CD4-positive, alpha-beta T cell (primary cell): ENCODE results near the gene TAS1R3. TPM values are rescaled to one million over a fixed set of nuclear protein-coding genes. Genes with fewer than 3 reads are reported as not detected.

ENCODE experiments used
- ATAC-seq: fragments of 200-7000 bp; cut with Tn5 transposase; one replicate; pipeline ENCODE4 v1.10.0; 2022; ENCODE audit warnings: mild to moderate bottlenecking; ENCODE audit not compliant: poor library complexity
- CTCF ChIA-PET: fragments of 350-600 bp; sonication (Branson Sonifier 250); formaldehyde crosslinking; loops from one replicate; lab custom pipeline; 2021; ENCODE audit warnings: antibody characterized with exemption, inconsistent platforms; lab: Charles Lee
- POLR2A ChIA-PET: fragments of 350-600 bp; sonication (Branson Sonifier 250); formaldehyde crosslinking; loops from one replicate; lab custom pipeline; 2021; ENCODE audit warnings: antibody characterized with exemption, inconsistent platforms; lab: Charles Lee
- DNase-seq, 14 experiments: peaks; one replicate each; pipeline ENCODE4 v3.0.0-alpha.2; 2013 to 2020; ENCODE audit warnings: mixed read lengths in 2 of 14
- H3K27ac ChIP-seq, 2 donors: one replicate each; pipeline versions ENCODE4 v1.5.1 to v1.7.0; 2013; ENCODE audit warnings: low read length in 2 of 2, low read depth in 1 of 2, mild to moderate bottlenecking in 1 of 2
- H3K27me3 ChIP-seq, 2 experiments: 1 replicate in 1 of 2; 2 replicates in 1 of 2; pipeline versions ENCODE4 v1.6.1 to v1.7.0; 2013; ENCODE audit warnings: low read length in 2 of 2, control low read depth in 1 of 2, mild to moderate bottlenecking in 1 of 2, moderate library complexity in 1 of 2; ENCODE audit not compliant: insufficient read depth in 2 of 2, control insufficient read depth in 1 of 2
- H3K36me3 ChIP-seq: one replicate; pipeline ENCODE4 v1.6.1; 2013; ENCODE audit warnings: low read length, control low read depth; ENCODE audit not compliant: insufficient read depth
- H3K4me1 ChIP-seq: one replicate; pipeline ENCODE4 v1.6.1; 2013; ENCODE audit warnings: low read length, control low read depth; ENCODE audit not compliant: insufficient read depth
- H3K4me3 ChIP-seq: one replicate; pipeline ENCODE4 v1.5.1; 2013; ENCODE audit warnings: mild to moderate bottlenecking, low read length, moderate library complexity
- H3K9me3 ChIP-seq, 2 experiments: 1 replicate in 1 of 2; 2 replicates in 1 of 2; pipeline versions ENCODE4 v1.6.1 to v1.7.0; 2013; ENCODE audit warnings: low read length in 2 of 2, mild to moderate bottlenecking in 2 of 2, control low read depth in 1 of 2, moderate library complexity in 1 of 2; ENCODE audit not compliant: control insufficient read depth in 1 of 2, insufficient read depth in 1 of 2
- H3K27ac Mint-ChIP-seq: one replicate; pipeline ENCODE4 v1.8.0; 2020; ENCODE audit warnings: mixed read lengths
- H3K27me3 Mint-ChIP-seq: one replicate; pipeline ENCODE4 v1.8.0; 2021; ENCODE audit warnings: mixed read lengths
- H3K36me3 Mint-ChIP-seq: one replicate; pipeline ENCODE4 v1.8.0; 2021; ENCODE audit warnings: low read depth, mixed read lengths
- H3K4me1 Mint-ChIP-seq: one replicate; pipeline ENCODE4 v1.8.0; 2021; ENCODE audit warnings: low read depth, mixed read lengths
- H3K4me3 Mint-ChIP-seq: one replicate; pipeline ENCODE4 v1.8.0; 2020; ENCODE audit warnings: mild to moderate bottlenecking, mixed read lengths
- H3K9me3 Mint-ChIP-seq: one replicate; pipeline ENCODE4 v1.8.0; 2020; ENCODE audit warnings: mixed read lengths
- intact Hi-C, 2 experiments: fragments of 100-400 bp; cut with DNase I in 1 of 2; cut with micrococcal nuclease in 1 of 2; formaldehyde crosslinking; loops; one replicate each; pipeline versions ENCODE4 v1.15.1 to v1.9.0; 2023 to 2025; cut with DNase I, micrococcal nuclease
- total RNA-seq, 174 experiments: library from RNA in 2 of 174; stranded (reverse) in 2 of 174; gene quantifications; one replicate each; pipeline ENCODE4 v1.2.3 and lab custom pipeline; 2021 to 2026
- TF ChIP-seq, protein P1 (sequence below): fragments of 200-600 bp; IDR thresholded peaks from one replicate; pipeline ENCODE4 v1.8.0; 2022; ENCODE audit warnings: antibody characterized with exemption, mild to moderate bottlenecking

The TAS1R3 gene
- total RNA-seq, 2 experiments from 2014 or later: 3.3 to 3.4 TPM

DNA sequence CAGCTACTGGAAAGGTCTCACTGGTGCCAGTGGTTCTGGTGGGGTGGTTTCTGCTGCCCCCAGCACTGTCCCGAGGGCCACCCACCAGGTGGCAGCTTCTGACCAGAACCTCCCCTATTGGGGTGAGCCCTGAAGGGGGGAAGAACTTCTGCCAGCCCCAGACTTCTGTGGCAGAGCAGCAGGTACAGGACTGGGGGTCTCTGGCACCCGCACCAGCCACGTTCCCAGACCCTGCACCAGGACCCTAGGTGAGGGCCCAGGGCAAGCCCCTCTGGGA is 21.0 kb upstream of the TAS1R3 start:
- ATAC-seq: no peak
- H3K4me3 Mint-ChIP-seq: peak overlapping the region; percentile 71

DNA sequence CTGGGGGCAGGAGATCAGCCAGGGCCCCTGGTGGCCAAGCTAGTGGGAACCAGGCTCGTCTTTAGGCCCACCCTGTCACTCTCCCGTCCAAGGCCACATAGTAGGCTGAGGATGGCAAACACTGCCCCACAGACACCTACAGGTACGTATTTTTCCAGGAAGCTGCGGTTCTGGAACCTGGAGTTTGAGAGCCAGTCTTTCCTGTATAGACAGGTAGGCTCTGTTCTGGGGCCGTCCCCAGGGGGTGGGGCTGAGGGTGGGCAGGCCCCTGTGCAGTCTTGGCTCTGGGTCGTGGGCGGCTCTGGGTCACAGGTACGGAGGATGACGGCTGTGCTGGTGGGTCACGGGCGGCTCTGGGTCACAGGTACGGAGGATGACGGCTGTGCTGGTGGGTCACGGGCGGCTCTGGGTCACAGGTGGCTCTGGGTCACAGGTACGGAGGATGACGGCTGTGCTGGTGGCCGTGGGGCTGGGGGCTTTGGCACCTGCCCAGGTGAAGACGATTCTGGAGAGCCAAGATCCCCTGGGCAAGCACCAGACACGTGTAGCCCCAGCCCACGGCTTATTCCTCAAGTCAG is 20.5 kb upstream of the TAS1R3 start:
- TF ChIP-seq, protein P1, sequence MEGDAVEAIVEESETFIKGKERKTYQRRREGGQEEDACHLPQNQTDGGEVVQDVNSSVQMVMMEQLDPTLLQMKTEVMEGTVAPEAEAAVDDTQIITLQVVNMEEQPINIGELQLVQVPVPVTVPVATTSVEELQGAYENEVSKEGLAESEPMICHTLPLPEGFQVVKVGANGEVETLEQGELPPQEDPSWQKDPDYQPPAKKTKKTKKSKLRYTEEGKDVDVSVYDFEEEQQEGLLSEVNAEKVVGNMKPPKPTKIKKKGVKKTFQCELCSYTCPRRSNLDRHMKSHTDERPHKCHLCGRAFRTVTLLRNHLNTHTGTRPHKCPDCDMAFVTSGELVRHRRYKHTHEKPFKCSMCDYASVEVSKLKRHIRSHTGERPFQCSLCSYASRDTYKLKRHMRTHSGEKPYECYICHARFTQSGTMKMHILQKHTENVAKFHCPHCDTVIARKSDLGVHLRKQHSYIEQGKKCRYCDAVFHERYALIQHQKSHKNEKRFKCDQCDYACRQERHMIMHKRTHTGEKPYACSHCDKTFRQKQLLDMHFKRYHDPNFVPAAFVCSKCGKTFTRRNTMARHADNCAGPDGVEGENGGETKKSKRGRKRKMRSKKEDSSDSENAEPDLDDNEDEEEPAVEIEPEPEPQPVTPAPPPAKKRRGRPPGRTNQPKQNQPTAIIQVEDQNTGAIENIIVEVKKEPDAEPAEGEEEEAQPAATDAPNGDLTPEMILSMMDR: no peak
- Mint-ChIP-seq H3K4me3 (peak overlapping the region; percentile 71), H3K27ac (peak overlapping the region; percentile 36), H3K27me3 (no peaks in the 10 kb centered on the region), H3K36me3 (peaks cover 29% of the 10 kb centered on the region), H3K9me3 (no peaks in the 10 kb centered on the region), H3K4me1 (peaks cover 20% of the 10 kb centered on the region)
- H3K27me3 ChIP-seq: no peaks in the 10 kb centered on the region
- no peak for ATAC-seq
- H3K36me3 ChIP-seq: peaks cover 51% of the 10 kb centered on the region
- no peak for DNase-seq
- no peaks in the 10 kb centered on the region for H3K9me3 ChIP-seq
- no peak overlapping the region for H3K27ac ChIP-seq
- no peak overlapping the region for H3K4me3 ChIP-seq
- H3K4me1 ChIP-seq: peaks cover 39% of the 10 kb centered on the region
- intact Hi-C loops: no loop called here
- CTCF ChIA-PET: no interaction called here
- POLR2A ChIA-PET: interaction anchor here (0.9 to 1.5 kb wide), 2 partner anchors 15 to 65 kb away, joined by 3 to 4 read pairs; no protein-coding TSS in a partner anchor

More for the DNA sequence above, 21.0 kb upstream of the TAS1R3 start:
- Mint-ChIP-seq H3K36me3 (peaks cover 26% of the 10 kb centered on the region), H3K9me3 (no peaks in the 10 kb centered on the region), H3K4me1 (peaks cover 25% of the 10 kb centered on the region), H3K27me3 (no peaks in the 10 kb centered on the region), H3K27ac (peak overlapping the region; percentile 36)
- Histone ChIP-seq H3K4me1 (peaks cover 41% of the 10 kb centered on the region), H3K36me3 (peaks cover 48% of the 10 kb centered on the region), H3K9me3 (no peaks in the 10 kb centered on the region), H3K27me3 (no peaks in the 10 kb centered on the region), H3K4me3 (no peak overlapping the region), H3K27ac (peak overlapping the region in 1 of 2 donors; percentile 4)
- intact Hi-C loops: no loop called here
- ChIA-PET CTCF (no interaction called here), POLR2A (interaction anchor here (0.9 to 1.5 kb wide), 2 partner anchors 15 to 65 kb away, joined by 3 to 4 read pairs; no protein-coding TSS in a partner anchor)
- DNase-seq: no peak
- TF ChIP-seq, protein P1: no peak

DNA sequence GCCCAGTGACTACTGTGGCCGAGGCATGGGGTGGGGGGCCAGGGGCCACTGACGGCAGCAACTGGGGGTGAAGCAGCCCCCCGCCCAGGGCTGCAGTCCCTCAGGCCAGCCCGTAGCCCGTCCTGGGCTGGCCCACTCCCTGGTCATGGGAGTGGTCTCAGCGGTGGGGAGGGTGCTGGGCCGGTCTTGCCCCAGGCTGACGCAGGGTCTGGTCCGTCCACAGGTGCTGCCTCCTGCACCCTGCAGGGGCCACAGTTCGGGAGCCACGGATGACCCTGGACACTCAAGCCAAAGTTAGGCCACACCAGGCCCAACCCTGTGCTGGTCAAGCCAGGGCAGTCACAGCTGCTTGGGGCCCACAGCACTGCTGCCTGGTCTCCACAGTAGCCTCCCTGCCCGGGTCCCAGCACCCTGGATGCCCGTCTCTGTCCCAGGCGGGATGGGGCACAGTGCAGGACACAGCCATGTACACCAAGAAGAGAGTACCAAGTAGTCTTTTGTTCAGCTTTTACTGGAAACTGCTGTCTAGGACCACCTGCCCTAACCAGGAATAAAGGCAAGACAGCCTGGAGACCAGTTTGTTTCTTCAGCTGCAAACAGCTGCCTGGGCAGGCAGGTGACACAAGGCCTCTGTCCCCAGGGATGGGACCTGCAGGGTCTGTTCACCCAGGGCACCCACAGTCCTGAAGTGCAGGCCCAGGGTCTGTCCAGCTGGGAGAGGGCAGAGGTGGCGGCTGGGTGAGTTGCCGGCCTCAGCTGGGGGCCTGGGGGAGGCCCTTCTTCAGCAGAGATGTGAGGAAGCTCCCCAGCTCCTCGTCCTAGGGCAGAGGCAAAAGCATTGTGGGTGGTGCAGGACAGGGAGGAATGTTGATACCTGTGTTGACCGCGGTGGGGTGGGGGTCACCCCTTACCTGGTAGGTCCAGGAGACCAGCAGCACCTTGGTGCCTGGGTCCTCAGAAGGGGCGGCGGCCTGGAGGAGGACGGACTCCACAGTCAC is 19.7 kb upstream of the TAS1R3 start:
- H3K27ac ChIP-seq: no peak overlapping the region
- H3K36me3 Mint-ChIP-seq: peaks cover 29% of the 10 kb centered on the region
- no peaks in the 10 kb centered on the region for H3K27me3 Mint-ChIP-seq
- intact Hi-C loops: no loop called here
- H3K27ac Mint-ChIP-seq: peak overlapping the region; percentile 36
- TF ChIP-seq, protein P1: no peak
- no peak overlapping the region for H3K4me3 ChIP-seq
- H3K9me3 Mint-ChIP-seq: no peaks in the 10 kb centered on the region
- CTCF ChIA-PET: no interaction called here
- peaks cover 31% of the 10 kb centered on the region for H3K4me1 ChIP-seq
- H3K4me1 Mint-ChIP-seq: peaks cover 12% of the 10 kb centered on the region
- ATAC-seq: no peak
- no peaks in the 10 kb centered on the region for H3K27me3 ChIP-seq
- no peaks in the 10 kb centered on the region for H3K9me3 ChIP-seq
- H3K36me3 ChIP-seq: peaks cover 54% of the 10 kb centered on the region
- POLR2A ChIA-PET: interaction anchor here (0.8 to 1.5 kb wide), 2 partner anchors 64 to 88 kb away, joined by 3 read pairs; partner anchors contain the start of gene CCNL2
- peak in 1 of 14 experiments; percentile 42 for DNase-seq
- H3K4me3 Mint-ChIP-seq: peak overlapping the region; percentile 65
